ENCODE measurements around the gene PALLD. TPM values are rescaled to one million over a fixed set of nuclear protein-coding genes. Genes with fewer than 3 reads are reported as not detected.

Gene PALLD
- total and polyA plus RNA-seq, 2 of the 8 experiments (the other 6 are each of a cell fraction or from before 2014, with no cell fraction given) = 10.5 to 25.0 TPM

GRCh38 chr4:168449719-168450452, 47.0 kb upstream of the PALLD start:
- TF ChIP-seq CBX5 (IDR thresholded peaks at IDR 0.05; ENCODE audit: low read depth, low read length) (no peak), ATF2 (IDR thresholded peaks at IDR 0.05; ENCODE audit: low read length) (no peak), POLR2AphosphoS5 (IDR thresholded peaks at IDR 0.05; ENCODE audit: low read depth, low read length) (no peak), RAD21 (IDR thresholded peaks at IDR 0.05 in 1 of 2, conservative IDR thresholded peaks at IDR 0.05 in 1 of 2; ENCODE audit: low read depth in 2 of 2, low read length in 2 of 2) (no peak), SIRT6 (IDR thresholded peaks at IDR 0.05; ENCODE audit: low read length) (no peak)
- TF ChIP-seq, protein P1, sequence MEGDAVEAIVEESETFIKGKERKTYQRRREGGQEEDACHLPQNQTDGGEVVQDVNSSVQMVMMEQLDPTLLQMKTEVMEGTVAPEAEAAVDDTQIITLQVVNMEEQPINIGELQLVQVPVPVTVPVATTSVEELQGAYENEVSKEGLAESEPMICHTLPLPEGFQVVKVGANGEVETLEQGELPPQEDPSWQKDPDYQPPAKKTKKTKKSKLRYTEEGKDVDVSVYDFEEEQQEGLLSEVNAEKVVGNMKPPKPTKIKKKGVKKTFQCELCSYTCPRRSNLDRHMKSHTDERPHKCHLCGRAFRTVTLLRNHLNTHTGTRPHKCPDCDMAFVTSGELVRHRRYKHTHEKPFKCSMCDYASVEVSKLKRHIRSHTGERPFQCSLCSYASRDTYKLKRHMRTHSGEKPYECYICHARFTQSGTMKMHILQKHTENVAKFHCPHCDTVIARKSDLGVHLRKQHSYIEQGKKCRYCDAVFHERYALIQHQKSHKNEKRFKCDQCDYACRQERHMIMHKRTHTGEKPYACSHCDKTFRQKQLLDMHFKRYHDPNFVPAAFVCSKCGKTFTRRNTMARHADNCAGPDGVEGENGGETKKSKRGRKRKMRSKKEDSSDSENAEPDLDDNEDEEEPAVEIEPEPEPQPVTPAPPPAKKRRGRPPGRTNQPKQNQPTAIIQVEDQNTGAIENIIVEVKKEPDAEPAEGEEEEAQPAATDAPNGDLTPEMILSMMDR (IDR thresholded peaks at IDR 0.05; ENCODE audit: control extremely low read depth in 1 of 3, insufficient read depth in 1 of 3, low read depth in 1 of 3, low read length in 3 of 3) = no peak
- TF ChIP-seq, protein P2, sequence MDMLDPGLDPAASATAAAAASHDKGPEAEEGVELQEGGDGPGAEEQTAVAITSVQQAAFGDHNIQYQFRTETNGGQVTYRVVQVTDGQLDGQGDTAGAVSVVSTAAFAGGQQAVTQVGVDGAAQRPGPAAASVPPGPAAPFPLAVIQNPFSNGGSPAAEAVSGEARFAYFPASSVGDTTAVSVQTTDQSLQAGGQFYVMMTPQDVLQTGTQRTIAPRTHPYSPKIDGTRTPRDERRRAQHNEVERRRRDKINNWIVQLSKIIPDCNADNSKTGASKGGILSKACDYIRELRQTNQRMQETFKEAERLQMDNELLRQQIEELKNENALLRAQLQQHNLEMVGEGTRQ (IDR thresholded peaks at IDR 0.05; ENCODE audit: low read length) = no peak
- Histone ChIP-seq H3K4ac (replicated peaks; ENCODE audit: insufficient read length, low read depth, low read length) (no peak overlapping the region), H3K9me3 (ENCODE audit: insufficient read depth in 2 of 2, low read depth in 1 of 2, low read length in 1 of 2) (0 out of 4 replicates have a peak, but pooled peaks cover 0 to 2% of the 10 kb centered on the region in 2 experiments), H3K36me3 (ENCODE audit: control insufficient read depth in 2 of 4, insufficient read depth in 4 of 4, low read length in 3 of 4) (no peaks in the 10 kb centered on the region), H3K9ac (replicated peaks in 1 of 4; ENCODE audit: extremely low read depth in 1 of 4, low read depth in 3 of 4, low read length in 3 of 4) (no peak overlapping the region), H3K27me3 (replicated peaks in 1 of 4; ENCODE audit: control insufficient read depth in 3 of 4, extremely low read depth in 1 of 4, insufficient read depth in 3 of 4, low read length in 3 of 4) (no peaks in the 10 kb centered on the region), H3K4me2 (ENCODE audit: insufficient read depth in 1 of 2, low read depth in 2 of 2, low read length in 2 of 2) (no peak overlapping the region), H3K23me2 (ENCODE audit: low read depth, low read length) (no peaks in the 10 kb centered on the region), H3K14ac (ENCODE audit: insufficient read length) (no peak overlapping the region), H2AK5ac (ENCODE audit: low read depth, low read length) (no peak overlapping the region), H3K56ac (replicated peaks; ENCODE audit: insufficient read length, low read depth, low read length) (no peak overlapping the region), H3K4me1 (replicated peaks in 1 of 4; ENCODE audit: control insufficient read depth in 3 of 4, insufficient read depth in 4 of 4, low read length in 3 of 4) (no peaks in the 10 kb centered on the region), H3K79me2 (ENCODE audit: control insufficient read depth in 1 of 2, insufficient read depth in 2 of 2, low read length in 2 of 2) (no peaks in the 10 kb centered on the region), H3K18ac (ENCODE audit: extremely low read depth, low read length) (no peak overlapping the region), H2BK20ac (ENCODE audit: low read length) (no peak overlapping the region), H3K23ac (ENCODE audit: insufficient read length) (no peak overlapping the region), H2BK5ac (ENCODE audit: low read depth, low read length) (no peak overlapping the region), H3K79me1 (ENCODE audit: low read depth, low read length) (no peaks in the 10 kb centered on the region), H3K27ac (ENCODE audit: low read depth, low read length) (no peak overlapping the region), H4K91ac (replicated peaks; ENCODE audit: insufficient read length, low read length) (no peak overlapping the region), H4K20me1 (replicated peaks in 1 of 2; ENCODE audit: control insufficient read depth in 1 of 2, insufficient read depth in 2 of 2, low read length in 2 of 2) (no peaks in the 10 kb centered on the region), H4K5ac (ENCODE audit: insufficient read length, low read depth, low read length) (no peak overlapping the region), H2BK12ac (ENCODE audit: low read depth, low read length) (no peak overlapping the region), H2BK15ac (ENCODE audit: low read length) (no peak overlapping the region), H3K4me3 (ENCODE audit: extremely low read depth in 1 of 4, insufficient read depth in 2 of 4, low read depth in 3 of 4, low read length in 4 of 4) (no peak overlapping the region), H2BK120ac (replicated peaks; ENCODE audit: low read depth, low read length) (no peak overlapping the region), H2AFZ (ENCODE audit: low read length) (no peak overlapping the region), H4K8ac (ENCODE audit: extremely low read depth, insufficient read depth, low read length) (no peak overlapping the region; the same call in 1 of the 2 replicates)
- ChIA-PET CTCF (ENCODE audit: partially characterized antibody) (no interaction called here), POLR2A (ENCODE audit: partially characterized antibody) (no interaction called here)
- 95% methylated on average over 5 of the region's 5 CpGs; no CpG with 5 or more reads in 1 of the 2 experiments for WGBS, 2 experiments (ENCODE audit: extremely low coverage in 1 of 2, insufficient coverage in 1 of 2, insufficient read length in 1 of 2, insufficient replicate concordance in 2 of 2, low coverage in 1 of 2, low lambda C conversion rate in 2 of 2, missing lambda C conversion rate in 1 of 2)
- DNase-seq (ENCODE audit: low read depth in 1 of 2, low spot score in 2 of 2) (no peak), FAIRE-seq (no peak)

All from H1 (cell line).